T-helper 1 cell treated with Interleukin-12 subunit alpha and Interleukin-12 subunit beta and Interleukin-4 antibody, amounts not matched to agents 30 ng/mL and 1 ng/mL, for 36 hours (primary cell): ENCODE measurements around the gene CEP97. TPM values are rescaled to one million over a fixed set of nuclear protein-coding genes. Genes with fewer than 3 reads are reported as not detected.
"Not testable (repeated sequence)": the region's sequence is repeated elsewhere in the genome, so short reads cannot be mapped to it uniquely, and the experiment has no call there.

Experiments used
- intact Hi-C: fragments of 100-400 bp; cut with micrococcal nuclease; formaldehyde crosslinking; loops from one replicate; pipeline ENCODE4 v1.15.1; 2024
- total RNA-seq: library from RNA; stranded (reverse); gene quantifications from 2 replicates; pipeline ENCODE4 v1.2.3, GENCODE V29; 2022

CEP97 gene, protein sequence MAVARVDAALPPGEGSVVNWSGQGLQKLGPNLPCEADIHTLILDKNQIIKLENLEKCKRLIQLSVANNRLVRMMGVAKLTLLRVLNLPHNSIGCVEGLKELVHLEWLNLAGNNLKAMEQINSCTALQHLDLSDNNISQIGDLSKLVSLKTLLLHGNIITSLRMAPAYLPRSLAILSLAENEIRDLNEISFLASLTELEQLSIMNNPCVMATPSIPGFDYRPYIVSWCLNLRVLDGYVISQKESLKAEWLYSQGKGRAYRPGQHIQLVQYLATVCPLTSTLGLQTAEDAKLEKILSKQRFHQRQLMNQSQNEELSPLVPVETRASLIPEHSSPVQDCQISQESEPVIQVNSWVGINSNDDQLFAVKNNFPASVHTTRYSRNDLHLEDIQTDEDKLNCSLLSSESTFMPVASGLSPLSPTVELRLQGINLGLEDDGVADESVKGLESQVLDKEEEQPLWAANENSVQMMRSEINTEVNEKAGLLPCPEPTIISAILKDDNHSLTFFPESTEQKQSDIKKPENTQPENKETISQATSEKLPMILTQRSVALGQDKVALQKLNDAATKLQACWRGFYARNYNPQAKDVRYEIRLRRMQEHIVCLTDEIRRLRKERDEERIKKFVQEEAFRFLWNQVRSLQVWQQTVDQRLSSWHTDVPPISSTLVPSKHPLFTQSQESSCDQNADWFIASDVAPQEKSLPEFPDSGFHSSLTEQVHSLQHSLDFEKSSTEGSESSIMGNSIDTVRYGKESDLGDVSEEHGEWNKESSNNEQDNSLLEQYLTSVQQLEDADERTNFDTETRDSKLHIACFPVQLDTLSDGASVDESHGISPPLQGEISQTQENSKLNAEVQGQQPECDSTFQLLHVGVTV
- 17.9 and 22.3 TPM in 2 replicates for total RNA-seq

DNA sequence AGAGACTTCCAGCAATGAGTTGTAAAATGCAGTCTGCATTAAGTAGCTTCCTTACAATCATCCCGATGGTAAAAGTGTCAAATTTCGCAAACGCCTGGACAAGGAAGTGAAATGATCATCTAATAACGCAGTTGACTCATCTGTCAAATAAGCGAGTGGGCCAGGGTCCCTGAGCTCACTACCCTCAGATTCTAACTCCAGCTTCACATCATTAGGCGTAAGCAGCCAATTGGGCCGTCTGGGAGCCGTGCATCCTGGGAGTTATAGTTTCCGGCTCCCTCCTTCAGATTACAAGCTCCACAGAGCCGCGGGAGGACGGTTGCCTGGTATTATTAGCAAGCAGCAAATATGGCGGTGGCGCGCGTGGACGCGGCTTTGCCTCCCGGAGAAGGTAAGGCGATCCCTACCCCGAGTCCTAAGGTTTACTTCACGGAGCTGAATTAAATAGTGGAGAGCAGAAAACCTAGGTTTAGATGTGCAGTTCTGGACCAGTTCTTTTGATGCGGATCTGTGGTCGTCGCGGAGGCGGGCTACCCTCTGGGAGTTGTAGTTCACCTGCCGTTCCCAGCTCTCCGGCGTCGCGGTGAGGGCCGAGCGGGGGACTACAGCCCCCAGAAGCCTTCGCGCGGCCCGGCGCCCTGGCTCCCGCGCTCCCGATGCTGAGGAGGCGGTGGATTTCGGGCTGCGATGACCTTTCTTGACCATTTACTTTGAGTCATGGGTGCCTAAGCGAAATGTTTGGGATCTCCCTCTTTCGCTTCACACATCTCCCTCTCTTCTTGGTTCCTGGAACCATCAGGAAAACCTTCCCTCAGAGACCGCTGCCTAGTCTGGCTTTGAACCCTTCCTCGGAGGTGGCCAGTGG lies at the start of gene CEP97:
TSS of gene CEP97 (plus strand) at position 286 of the 865 bp plus-strand sequence. CDS start at position 349, 63 bp downstream.
- intact Hi-C loops: loop anchor here (1.0 to 5.0 kb wide), 16 partner anchors 38 to 1462 kb away; partner anchors contain the start of genes LNP1, NXPE3, PCNP and RPL24

DNA sequence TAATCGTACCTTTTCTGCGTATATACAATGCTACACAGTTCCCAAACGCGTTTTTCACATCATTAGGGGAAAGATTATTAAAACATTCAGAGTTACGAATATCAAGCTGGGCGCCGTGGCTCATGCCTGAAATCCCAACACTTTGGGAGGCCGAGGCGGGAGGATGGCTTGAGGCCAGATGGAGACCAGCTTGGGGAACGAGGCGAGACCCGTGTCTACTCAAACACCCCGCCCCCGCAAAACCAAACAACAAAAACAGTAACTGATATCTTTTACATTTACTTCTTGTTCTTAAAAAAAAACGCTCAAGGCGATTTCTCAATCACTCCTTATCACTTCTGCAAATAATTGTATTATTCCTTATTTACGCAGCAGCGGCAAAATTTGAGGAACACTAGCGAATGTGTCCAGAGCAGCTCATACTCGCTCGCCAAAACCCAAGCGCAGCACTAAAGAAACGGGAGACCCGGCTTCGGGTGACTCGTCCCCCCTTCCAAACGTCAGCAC lies 48.7 kb upstream of the CEP97 start:
- intact Hi-C loops: loop anchor here (1.0 to 10.0 kb wide), 10 partner anchors 49 to 1858 kb away; partner anchors contain the start of genes CEP97, CMSS1, LNP1 and NIT2

DNA sequence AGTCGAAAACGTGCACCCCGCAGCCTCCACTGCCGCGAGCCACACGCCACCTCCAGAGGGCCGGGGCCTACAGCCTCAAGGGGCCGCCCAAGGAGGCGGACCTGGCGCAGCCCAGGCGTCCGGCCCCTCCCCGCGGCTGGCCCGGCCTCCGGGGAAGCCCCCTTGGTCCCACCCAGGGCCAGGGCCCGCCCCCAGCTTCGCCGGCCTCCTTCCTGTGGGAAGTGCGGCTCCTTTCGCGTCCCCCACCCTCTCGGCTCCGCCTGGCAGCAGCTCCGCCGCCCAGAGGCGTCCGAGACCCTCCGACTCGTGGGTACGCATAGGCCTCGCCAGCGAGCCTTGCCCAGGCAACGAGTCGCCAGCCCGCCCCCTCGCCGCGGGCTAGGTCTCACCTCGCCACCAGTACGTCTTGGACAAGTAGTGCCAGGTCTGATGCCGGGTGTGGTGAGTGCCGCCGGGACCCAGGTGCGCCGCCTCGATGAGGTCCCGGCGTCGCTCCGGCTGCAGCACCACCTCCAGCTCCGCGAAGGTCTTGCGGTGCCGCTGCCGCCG lies 48.1 kb upstream of the CEP97 start:
- intact Hi-C loops: loop anchor here (1.0 to 10.0 kb wide), 10 partner anchors 48 to 1859 kb away; partner anchors contain the start of genes CEP97, CMSS1, LNP1 and NIT2

DNA sequence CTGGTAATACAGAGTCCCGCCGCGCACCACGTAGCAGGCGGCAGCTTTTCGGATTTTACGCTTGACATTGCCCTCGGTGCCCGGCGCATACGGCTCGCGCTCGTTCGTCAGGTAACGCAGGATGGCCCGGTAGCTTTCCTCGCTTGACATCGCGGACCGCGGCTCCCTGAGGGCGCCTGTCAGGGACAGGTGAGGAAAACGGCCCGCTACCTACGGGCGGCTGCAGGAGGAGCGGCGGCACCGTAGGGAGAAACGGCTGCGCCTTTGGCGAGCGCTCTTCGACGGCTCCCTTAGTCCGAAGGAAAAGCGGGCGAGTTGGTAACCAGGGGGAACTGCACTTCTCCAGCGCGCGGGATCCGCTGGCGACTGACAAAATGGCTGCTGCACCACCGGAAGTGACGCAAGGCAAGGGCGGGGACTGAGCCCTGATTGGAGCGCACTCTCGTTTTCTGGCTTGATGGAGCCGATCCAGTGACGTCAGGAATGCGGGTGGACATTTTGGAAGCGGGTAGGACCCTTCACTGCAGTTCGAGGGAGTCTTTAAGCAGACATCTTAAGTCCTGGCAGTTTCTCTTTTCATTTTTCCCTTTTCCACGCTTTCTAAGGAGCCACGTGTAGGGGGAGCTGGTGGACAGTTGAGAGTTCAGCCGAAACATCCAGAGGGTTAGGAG lies 47.5 kb upstream of the CEP97 start, which contains the start of gene ZBTB11:
TSS of gene ZBTB11 (minus strand) at position 368 of the 671 bp plus-strand sequence. CDS start at position 150, 218 bp downstream.
- intact Hi-C loops: loop anchor here (1.0 to 10.0 kb wide), 15 partner anchors 9 to 1860 kb away; partner anchors contain the start of genes CEP97, CMSS1, LNP1 and NIT2

DNA sequence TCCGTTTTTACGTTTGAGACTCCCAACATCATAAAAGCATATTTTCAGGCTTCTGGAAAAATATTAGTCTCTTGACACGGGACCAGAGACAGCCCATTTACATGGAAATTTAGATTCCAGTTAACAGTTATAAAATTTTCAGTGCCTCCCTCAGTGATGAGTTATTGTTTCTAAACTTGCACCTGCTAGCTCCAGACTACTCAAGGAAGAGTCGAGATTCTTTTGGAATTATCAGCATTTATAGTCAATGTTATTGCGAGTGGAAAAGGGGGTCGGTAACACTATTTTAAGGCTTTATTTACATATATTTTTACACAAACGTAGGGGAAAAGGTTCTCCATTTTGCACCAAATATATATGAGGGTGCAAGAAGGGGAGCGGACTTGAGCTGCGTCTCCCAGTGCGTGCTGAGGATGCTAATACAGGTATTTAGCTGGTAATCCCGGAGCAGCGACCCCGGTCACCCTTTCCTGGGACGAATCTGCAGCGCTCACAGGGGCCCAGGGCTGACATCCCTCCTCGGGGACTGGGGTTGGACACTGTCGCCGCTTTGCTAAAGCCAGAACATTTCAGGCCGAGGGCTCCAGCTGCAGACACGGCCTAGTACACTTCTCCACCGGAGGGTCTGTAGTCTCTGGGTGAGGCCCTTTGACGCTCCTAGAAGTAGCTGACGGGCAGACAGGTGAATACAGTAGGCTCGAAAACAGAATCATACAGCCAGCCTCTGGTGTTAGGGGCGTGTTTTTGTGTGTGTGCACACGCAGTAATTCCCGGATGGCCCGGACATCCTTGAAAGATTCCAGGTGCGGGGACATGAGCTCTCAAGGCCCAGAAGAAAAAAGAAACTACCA lies 46.8 kb upstream of the CEP97 start:
- intact Hi-C loops: loop anchor here (1.0 to 10.0 kb wide), 9 partner anchors 9 to 1860 kb away; partner anchors contain the start of genes CMSS1, NIT2, RPL24 and SENP7

DNA sequence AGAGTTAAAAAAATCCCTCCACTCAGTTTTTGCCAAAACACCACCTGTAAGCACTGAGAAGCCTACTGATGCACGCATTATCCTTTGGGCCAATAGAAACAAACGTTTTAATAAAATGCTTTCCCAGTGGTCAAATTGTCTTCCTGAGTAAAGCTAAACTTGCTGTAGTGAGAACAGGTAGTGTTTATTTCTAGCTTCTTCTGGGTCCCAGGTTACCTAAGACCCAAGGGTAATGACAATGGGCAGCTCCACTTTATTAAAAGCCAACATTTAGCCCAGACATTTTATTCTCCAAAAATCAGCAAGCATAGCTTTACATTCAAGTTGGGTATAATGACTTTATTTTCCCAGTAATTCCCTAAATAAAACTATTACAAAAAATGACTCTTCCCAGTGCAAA lies 45.6 kb upstream of the CEP97 start:
- intact Hi-C loops: loop anchor here (5.0 to 10.0 kb wide), 2 partner anchors 1344 to 1862 kb away; partner anchors contain the start of genes CMSS1 and NIT2

DNA sequence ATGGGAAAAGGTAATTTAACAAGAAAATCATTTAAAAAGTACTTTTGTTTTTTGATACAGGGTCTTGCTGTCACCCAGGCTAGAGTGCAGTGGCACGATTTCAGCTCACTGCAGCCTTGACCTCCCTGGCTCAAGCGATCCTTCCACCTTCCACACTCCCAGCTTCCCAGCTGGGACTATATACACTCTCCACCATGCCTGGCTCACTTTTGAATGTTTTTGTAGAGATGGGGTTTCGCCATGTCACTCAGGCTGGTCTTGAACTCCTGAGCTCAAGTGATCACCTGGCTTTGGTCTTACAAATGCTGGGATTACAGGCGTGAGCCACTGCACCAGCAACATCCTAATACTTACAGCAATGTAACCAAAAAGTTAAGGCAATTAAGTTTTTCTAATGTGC lies 43.9 kb upstream of the CEP97 start:
- intact Hi-C loops: no loop called here

DNA sequence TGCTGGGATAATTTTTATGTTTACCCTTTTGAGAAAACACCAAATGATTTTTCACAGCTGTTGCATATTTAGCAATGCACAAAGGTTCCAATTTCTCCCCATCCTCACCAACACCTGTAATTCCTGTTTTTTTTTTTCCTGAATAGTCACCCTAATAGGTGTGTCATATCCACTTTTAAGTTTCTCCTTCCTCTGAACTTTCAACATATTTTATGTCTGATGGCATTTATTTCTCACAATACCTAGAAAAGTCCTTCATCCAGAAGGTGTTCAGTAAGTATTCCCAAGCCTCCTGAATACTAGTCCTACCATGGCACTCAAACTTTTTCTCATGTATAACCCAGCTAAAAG lies 39.4 kb upstream of the CEP97 start:
- intact Hi-C loops: no loop called here

DNA sequence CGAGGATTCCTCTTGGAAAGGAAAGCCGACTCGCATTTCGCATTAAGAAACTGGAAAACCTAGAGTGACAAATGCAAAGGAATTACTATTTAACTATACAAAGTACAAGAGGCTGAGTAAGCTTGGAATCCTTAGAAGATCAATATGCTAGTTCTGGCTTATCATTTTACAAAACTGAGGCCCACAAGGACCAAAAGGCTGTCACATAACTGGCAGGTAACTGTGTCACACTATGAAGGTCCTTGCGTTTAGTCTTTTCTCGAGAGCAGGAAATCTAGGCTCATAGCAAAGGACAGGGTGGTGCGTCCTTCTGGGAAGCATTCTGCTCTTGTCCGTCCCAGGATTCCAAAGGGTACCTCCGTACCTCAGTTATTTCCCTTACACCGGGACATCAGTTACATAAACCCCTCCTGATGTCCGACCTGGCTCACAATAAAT lies 38.5 kb upstream of the CEP97 start:
- intact Hi-C loops: loop anchor here (1.0 to 2.0 kb wide), 9 partner anchors 9 to 977 kb away; partner anchors contain the start of genes CEP97, NXPE3, TFG and TRMT10C

DNA sequence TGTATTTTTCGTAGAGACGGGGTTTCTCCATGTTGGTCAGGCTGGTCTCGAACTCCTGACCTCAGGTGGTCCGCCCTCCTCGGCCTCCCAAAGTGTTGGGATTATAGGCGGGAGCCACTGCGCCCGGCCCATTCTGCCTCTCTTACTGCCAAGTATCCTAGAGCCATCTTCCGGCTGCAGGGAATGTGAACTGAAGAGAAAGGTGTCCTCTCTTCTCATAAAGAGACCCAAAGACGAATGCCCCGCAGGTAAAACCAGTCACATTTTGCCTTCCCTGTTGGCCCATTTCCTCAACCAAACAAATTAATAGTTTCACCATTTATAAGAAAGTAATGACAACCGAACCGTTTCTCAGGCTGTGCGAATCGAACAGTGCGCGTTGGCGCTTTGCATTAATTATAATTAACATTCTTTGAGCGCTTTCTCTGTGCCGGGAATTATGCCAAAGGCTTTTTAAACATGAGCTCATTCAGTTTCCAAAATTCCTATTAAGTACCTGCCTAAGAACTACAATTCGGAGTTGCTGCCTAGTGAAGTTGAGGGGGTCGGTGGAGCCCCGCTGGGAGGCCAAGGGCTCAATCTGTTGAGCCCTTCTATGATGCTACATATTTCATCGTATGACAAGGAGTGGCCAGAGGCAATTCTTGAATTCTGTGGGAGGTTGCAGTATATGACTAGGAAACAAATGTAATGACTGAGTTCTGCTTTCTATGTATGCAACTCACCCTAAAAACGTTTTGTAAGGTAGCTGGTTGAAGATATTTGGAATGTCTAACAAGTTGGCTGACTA lies 37.1 kb upstream of the CEP97 start:
- intact Hi-C loops: loop anchor here (2.0 kb wide), 2 partner anchors 91 to 537 kb away; partner anchors contain the start of gene NXPE3

DNA sequence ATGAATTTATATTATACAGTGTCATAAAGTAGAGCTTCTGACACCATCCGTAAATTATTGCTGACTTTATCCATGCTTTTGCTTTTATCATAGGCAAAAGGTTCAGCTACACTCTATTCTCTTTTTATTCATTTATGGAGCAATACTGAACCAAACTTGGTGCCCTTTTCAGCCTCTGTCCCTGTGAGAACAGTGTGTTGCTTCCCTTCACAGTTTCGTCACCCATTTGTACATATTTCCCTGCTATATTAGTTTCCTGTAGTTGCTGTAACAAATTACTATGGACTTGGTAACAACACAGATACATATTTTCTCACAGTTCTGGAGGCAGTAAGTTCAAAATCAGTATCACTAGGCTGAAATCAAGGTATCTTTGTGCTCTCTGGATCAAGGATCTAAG lies 35.1 kb upstream of the CEP97 start:
- intact Hi-C loops: no loop called here

DNA sequence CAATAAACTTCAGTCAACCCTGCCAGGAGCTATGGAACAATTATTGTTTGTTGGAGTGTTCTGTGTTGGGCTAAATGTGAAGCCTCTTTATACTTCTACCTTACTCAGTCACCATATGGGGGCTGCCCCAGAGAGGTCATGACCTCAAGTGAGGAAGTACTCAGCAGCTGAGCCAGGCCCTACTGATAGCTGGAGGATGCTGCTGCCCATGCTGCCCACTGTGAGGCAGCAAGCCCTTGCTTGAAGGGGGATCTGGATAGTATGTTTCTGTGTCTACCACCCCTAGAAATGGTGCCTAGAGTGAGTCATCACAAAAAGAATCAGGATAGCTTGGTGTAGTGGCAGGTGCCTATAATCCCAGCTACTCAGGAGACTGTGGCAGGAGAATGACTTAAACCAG lies 33.4 kb upstream of the CEP97 start:
- intact Hi-C loops: loop anchor here (1.0 kb wide), 1 partner anchor 10 kb away; no protein-coding TSS in a partner anchor

DNA sequence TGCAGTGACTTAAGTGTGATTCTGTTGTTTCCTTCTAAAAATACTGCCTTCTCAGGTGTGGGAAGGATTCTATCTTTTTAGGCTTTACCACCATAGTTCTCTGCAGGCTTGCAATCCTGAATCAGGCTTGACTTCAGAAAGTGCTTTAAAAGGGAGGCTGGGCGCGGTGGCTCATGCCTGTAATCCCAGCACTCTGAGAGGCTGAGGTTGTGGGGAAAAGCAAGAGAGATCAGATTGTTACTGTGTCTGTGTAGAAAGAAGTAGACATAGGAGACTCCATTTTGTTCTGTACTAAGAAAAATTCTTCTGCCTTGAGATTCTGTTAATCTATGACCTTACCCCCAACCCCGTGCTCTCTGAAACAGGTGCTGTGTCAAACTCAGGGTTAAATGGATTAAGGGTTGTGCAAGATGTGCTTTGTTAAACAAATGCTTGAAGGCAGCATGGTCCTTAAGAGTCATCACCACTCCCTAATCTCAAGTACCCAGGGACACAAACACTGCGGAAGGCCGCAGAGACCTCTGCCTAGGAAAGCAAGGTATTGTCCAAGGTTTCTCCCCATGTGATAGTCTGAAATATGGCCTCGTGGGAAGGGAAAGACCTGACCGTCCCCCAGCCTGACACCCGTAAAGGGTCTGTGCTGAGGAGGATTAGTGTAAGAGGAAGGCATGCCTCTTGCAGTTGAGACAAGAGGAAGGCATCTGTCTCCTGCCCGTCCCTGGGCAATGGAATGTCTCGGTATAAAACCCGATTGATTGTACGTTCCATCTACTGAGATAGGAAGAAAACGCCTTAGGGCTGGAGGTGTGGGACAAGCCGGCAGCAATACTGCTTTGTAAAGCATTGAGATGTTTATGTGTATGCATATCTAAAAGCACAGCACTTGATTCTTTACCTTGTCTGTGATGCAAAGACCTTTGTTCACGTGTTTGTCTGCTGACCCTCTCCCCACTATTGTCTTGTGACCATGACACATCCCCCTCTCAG lies 32.4 kb upstream of the CEP97 start:
- intact Hi-C loops: loop anchor here (1.0 kb wide), 1 partner anchor 9 kb away; no protein-coding TSS in a partner anchor

DNA sequence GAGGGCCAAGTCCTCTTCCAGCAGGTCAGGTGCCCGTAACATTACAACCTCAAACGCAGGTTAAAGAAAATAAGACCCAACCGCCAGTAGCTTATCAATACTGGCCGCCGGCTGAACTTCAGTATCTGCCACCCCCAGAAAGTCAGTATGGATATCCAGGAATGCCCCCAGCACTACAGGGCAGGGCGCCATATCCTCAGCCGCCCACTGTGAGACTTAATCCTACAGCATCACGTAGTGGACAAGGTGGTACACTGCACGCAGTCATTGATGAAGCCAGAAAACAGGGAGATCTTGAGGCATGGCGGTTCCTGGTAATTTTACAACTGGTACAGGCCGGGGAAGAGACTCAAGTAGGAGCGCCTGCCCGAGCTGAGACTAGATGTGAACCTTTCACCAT lies 30.9 kb upstream of the CEP97 start:
- intact Hi-C loops: not testable (repeated sequence)

DNA sequence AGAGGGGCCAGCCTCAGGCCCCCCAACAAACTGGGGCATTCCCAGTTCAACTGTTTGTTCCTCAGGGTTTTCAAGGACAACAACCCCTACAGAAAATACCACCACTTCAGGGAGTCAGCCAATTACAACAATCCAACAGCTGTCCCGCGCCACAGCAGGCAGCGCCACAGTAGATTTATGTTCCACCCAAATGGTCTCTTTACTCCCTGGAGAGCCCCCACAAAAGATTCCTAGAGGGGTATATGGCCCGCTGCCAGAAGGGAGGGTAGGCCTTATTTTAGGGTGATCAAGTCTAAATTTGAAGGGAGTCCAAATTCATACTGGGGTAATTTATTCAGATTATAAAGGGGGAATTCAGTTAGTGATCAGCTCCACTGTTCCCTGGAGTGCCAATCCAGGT lies 29.6 kb upstream of the CEP97 start:
- intact Hi-C loops: loop anchor here (1.0 to 2.0 kb wide), 3 partner anchors 108 to 842 kb away; no protein-coding TSS in a partner anchor
